B cell (primary cell): Measurements from ENCODE around the gene ABI3BP. TPM values are rescaled to one million over a fixed set of nuclear protein-coding genes. Genes with fewer than 3 reads are reported as not detected.
"Not testable (repeated sequence)": the region's sequence is repeated elsewhere in the genome, so short reads cannot be mapped to it uniquely, and the experiment has no call there.

Experiments used
- ATAC-seq: fragments of 200-7000 bp; cut with Tn5 transposase; one replicate; pipeline ENCODE4 v1.10.0; 2021; ENCODE audit warnings: low read depth, mild to moderate bottlenecking, moderate number of reproducible peaks, moderate library complexity
- CTCF ChIA-PET: fragments of 350-600 bp; sonication (Branson Sonifier 250); formaldehyde crosslinking; loops from one replicate; lab custom pipeline; 2021; ENCODE audit warnings: antibody characterized with exemption, inconsistent platforms; lab: Charles Lee
- POLR2A ChIA-PET: fragments of 350-600 bp; sonication (Branson Sonifier 250); formaldehyde crosslinking; loops from one replicate; lab custom pipeline; 2021; ENCODE audit warnings: antibody characterized with exemption; lab: Charles Lee
- DNase-seq: peaks from one replicate; pipeline ENCODE4 v3.0.0; 2013
- H2AFZ ChIP-seq: 2 replicates; pipeline ENCODE4 v1.6.1; 2012; ENCODE audit warnings: mild to moderate bottlenecking, low read depth, low read length; ENCODE audit not compliant: insufficient read depth, poor library complexity, severe bottlenecking
- H3K27ac ChIP-seq, 2 donors: 1 replicate in 1 of 2; 2 replicates in 1 of 2; pipeline ENCODE4 v1.5.1; 2012 to 2013; ENCODE audit warnings: low read length in 2 of 2, mild to moderate bottlenecking in 2 of 2, moderate library complexity in 1 of 2
- H3K27me3 ChIP-seq, 4 experiments: fragments of 200-600 bp in 1 of 4; sonication (generic) in 1 of 4; replicated peaks in 1 of 4; 1 replicate in 2 of 4; 2 replicates in 2 of 4; pipeline versions ENCODE4 v1.6.1 to v1.7.0; 2013 to 2016; ENCODE audit warnings: low read length in 3 of 4, mild to moderate bottlenecking in 2 of 4, mixed read lengths in 1 of 4, moderate library complexity in 1 of 4; ENCODE audit not compliant: insufficient read depth in 4 of 4, control insufficient read depth in 3 of 4; ENCODE audit errors: control extremely low read depth in 1 of 4
- H3K36me3 ChIP-seq, 2 experiments: replicated peaks in 1 of 2; 1 replicate in 1 of 2; 2 replicates in 1 of 2; pipeline versions ENCODE4 v1.6.1 to v1.7.1; 2013; ENCODE audit warnings: low read length in 1 of 2; ENCODE audit not compliant: insufficient read depth in 2 of 2, control insufficient read depth in 1 of 2; ENCODE audit errors: control extremely low read depth in 1 of 2, extremely low read depth in 1 of 2
- H3K4me1 ChIP-seq, 2 donors: fragments of 200-600 bp in 1 of 2; sonication (generic) in 1 of 2; 1 replicate in 1 of 2; 2 replicates in 1 of 2; pipeline versions ENCODE4 v1.5.1 to v1.6.1; 2013 to 2017; ENCODE audit warnings: low read length in 2 of 2; ENCODE audit not compliant: control insufficient read depth in 2 of 2, insufficient read depth in 2 of 2
- H3K4me2 ChIP-seq: replicated peaks from 2 replicates; pipeline ENCODE3; 2012; ENCODE audit warnings: mild to moderate bottlenecking, low read depth, low read length; ENCODE audit not compliant: poor library complexity, severe bottlenecking
- H3K4me3 ChIP-seq, 5 experiments: fragments of 200-600 bp in 1 of 5; sonication (generic) in 1 of 5; 1 replicate in 3 of 5; 2 replicates in 2 of 5; pipeline versions ENCODE4 v1.5.1 to v1.7.0; 2011 to 2016; ENCODE audit warnings: low read length in 4 of 5, mild to moderate bottlenecking in 4 of 5, low read depth in 2 of 5, control low read depth in 1 of 5, moderate library complexity in 1 of 5; ENCODE audit not compliant: insufficient read depth in 1 of 5; ENCODE audit errors: control extremely low read depth in 1 of 5, extremely low read depth in 1 of 5
- H3K79me2 ChIP-seq: fragments of 200-600 bp; sonication (generic); one replicate; pipeline ENCODE4 v1.6.0; 2016; ENCODE audit warnings: low read length; ENCODE audit not compliant: control insufficient read depth, insufficient read depth
- H3K9ac ChIP-seq: fragments of 200-600 bp; sonication (generic); 2 replicates; pipeline ENCODE4 v1.6.1; 2017; ENCODE audit warnings: mild to moderate bottlenecking, low read length, moderate library complexity
- H3K9me3 ChIP-seq, 3 donors: one replicate each; pipeline versions ENCODE4 v1.6.1 to v1.7.1; 2013; ENCODE audit warnings: low read length in 2 of 3; ENCODE audit not compliant: control insufficient read depth in 2 of 3, insufficient read depth in 1 of 3; ENCODE audit errors: control extremely low read depth in 1 of 3
- H4K20me1 ChIP-seq: 2 replicates; pipeline ENCODE4 v1.6.0; 2012; ENCODE audit warnings: mild to moderate bottlenecking, low read length; ENCODE audit not compliant: insufficient read depth, control insufficient read depth, poor library complexity, severe bottlenecking
- H3K27ac Mint-ChIP-seq: one replicate; pipeline ENCODE4 v1.8.0; 2021; ENCODE audit warnings: mixed read lengths
- H3K27me3 Mint-ChIP-seq: one replicate; pipeline ENCODE4 v1.8.0; 2021; ENCODE audit warnings: mixed read lengths
- H3K4me1 Mint-ChIP-seq: one replicate; pipeline ENCODE4 v1.8.0; 2021; ENCODE audit warnings: mixed read lengths
- H3K4me3 Mint-ChIP-seq: one replicate; pipeline ENCODE4 v1.8.0; 2021; ENCODE audit warnings: mixed read lengths
- H3K9me3 Mint-ChIP-seq: one replicate; pipeline ENCODE4 v1.8.0; 2022; ENCODE audit warnings: mixed read lengths; ENCODE audit not compliant: insufficient read depth
- EZH2 ChIP-seq: IDR thresholded peaks from 2 replicates; pipeline ENCODE4 v1.6.1; 2012; ENCODE audit warnings: borderline replicate concordance, low read depth, mild to moderate bottlenecking, moderate library complexity, low read length; ENCODE audit not compliant: insufficient read depth, poor library complexity, severe bottlenecking
- WGBS: methylation state at CpG from one replicate; pipeline ENCODE4 v1.1.5; 2013; ENCODE audit warnings: missing lambda C conversion rate; ENCODE audit not compliant: insufficient coverage; 5-methylcytosine and 5-hydroxymethylcytosine counted together
- intact Hi-C: fragments of 100-400 bp; cut with micrococcal nuclease; formaldehyde crosslinking; loops from one replicate; pipeline ENCODE4 v1.10.0; 2022
- polyA plus RNA-seq: library from polyadenylated mRNA; depleted of rRNA; stranded (reverse); fragments of >200 nt; gene quantifications from 2 replicates; pipeline ENCODE4 v1.2.3, GENCODE V29; 2012
- total RNA-seq, 2 donors: library from RNA; stranded (reverse); fragments of 120-200 nt in 1 of 2; gene quantifications; 1 replicate in 1 of 2; 2 replicates in 1 of 2; pipeline versions ENCODE4 v1.2.3 to v1.2.4, GENCODE V29; 2013 to 2022
- TF ChIP-seq, protein P1 (sequence below): fragments of 200-600 bp; IDR thresholded peaks from one replicate; pipeline ENCODE4 v1.8.0; 2022; ENCODE audit warnings: antibody characterized with exemption, mild to moderate bottlenecking

ABI3BP gene
- total and polyA plus RNA-seq, 2 donors (not counting 1 experiment from before 2014, with no cell fraction given): not detected

DNA sequence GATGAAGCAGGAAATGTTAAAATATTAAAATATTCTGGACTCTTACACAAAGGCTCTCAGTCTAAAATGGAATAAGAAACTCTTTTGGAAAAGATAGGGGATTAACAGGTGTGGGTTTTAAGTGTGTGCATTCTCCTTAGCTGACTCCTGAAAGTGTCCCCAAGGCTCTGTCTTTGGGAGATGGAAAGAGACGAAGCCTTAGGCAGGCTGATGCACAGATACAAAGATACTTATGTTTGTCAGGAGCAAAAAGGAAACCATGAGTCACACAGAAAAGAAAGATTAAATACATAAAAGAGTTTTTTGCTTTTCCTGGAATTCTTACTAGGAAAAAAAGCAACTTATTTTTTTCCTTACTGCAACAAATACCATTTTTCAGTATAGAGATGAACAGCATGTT, 23.8 kb upstream of the ABI3BP start:
- H3K79me2 ChIP-seq: no peaks in the 10 kb centered on the region
- H3K4me1 ChIP-seq: no peaks in the 10 kb centered on the region
- no peaks in the 10 kb centered on the region for H3K27me3 ChIP-seq
- no peaks in the 10 kb centered on the region for H4K20me1 ChIP-seq
- H2AFZ ChIP-seq: no peak overlapping the region
- no peak overlapping the region for H3K27ac Mint-ChIP-seq
- no peak overlapping the region for H3K4me3 ChIP-seq
- H3K9me3 ChIP-seq: no peaks in the 10 kb centered on the region
- ChIA-PET CTCF (no interaction called here), POLR2A (no interaction called here)
- no CpG with 5 or more reads among the region's 1 CpG for WGBS
- H3K4me3 Mint-ChIP-seq: no peak overlapping the region
- H3K9me3 Mint-ChIP-seq: no peaks in the 10 kb centered on the region
- TF ChIP-seq EZH2: no peak
- TF ChIP-seq, protein P1, sequence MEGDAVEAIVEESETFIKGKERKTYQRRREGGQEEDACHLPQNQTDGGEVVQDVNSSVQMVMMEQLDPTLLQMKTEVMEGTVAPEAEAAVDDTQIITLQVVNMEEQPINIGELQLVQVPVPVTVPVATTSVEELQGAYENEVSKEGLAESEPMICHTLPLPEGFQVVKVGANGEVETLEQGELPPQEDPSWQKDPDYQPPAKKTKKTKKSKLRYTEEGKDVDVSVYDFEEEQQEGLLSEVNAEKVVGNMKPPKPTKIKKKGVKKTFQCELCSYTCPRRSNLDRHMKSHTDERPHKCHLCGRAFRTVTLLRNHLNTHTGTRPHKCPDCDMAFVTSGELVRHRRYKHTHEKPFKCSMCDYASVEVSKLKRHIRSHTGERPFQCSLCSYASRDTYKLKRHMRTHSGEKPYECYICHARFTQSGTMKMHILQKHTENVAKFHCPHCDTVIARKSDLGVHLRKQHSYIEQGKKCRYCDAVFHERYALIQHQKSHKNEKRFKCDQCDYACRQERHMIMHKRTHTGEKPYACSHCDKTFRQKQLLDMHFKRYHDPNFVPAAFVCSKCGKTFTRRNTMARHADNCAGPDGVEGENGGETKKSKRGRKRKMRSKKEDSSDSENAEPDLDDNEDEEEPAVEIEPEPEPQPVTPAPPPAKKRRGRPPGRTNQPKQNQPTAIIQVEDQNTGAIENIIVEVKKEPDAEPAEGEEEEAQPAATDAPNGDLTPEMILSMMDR: no peak
- H3K27ac ChIP-seq: no peak overlapping the region
- H3K36me3 ChIP-seq: no peaks in the 10 kb centered on the region
- H3K4me1 Mint-ChIP-seq: no peaks in the 10 kb centered on the region
- ATAC-seq (no peak), DNase-seq (no peak)
- no peak overlapping the region for H3K9ac ChIP-seq
- H3K27me3 Mint-ChIP-seq: no peaks in the 10 kb centered on the region
- no peak overlapping the region for H3K4me2 ChIP-seq
- intact Hi-C loops: no loop called here

DNA sequence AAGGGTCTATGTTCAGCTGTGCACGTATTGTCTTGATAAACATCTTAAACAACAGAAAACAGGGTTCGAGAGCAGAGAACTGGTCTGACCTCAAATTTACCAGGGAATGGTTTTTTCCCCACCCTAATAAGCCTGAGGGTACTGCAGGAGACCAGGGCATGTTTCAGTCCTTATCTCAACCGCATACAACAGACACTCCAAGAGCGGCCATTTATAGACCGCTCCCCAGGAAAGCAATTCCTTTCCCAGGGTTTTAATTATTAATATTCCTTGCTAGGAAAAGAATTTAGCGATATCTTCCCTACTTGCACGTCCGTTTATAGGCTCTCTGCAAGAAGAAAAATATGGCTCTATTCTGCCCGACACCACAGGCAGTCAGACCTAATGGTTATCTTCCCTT, 19.1 kb upstream of the ABI3BP start:
- intact Hi-C loops, H3K27ac ChIP-seq, CTCF ChIA-PET, H3K9me3 Mint-ChIP-seq, H3K4me3 Mint-ChIP-seq, H3K4me1 ChIP-seq, H3K27me3 Mint-ChIP-seq, H3K79me2 ChIP-seq, H3K9ac ChIP-seq, H3K4me3 ChIP-seq, H2AFZ ChIP-seq, H3K27me3 ChIP-seq, H3K9me3 ChIP-seq, POLR2A ChIA-PET, H3K4me2 ChIP-seq, DNase-seq, ATAC-seq, H3K4me1 Mint-ChIP-seq, H4K20me1 ChIP-seq, H3K27ac Mint-ChIP-seq, H3K36me3 ChIP-seq: not testable (repeated sequence)
- 94% methylated on average over 3 of the region's 9 CpGs for WGBS
